Measurements from ENCODE around the gene SNTG2.

DNA sequence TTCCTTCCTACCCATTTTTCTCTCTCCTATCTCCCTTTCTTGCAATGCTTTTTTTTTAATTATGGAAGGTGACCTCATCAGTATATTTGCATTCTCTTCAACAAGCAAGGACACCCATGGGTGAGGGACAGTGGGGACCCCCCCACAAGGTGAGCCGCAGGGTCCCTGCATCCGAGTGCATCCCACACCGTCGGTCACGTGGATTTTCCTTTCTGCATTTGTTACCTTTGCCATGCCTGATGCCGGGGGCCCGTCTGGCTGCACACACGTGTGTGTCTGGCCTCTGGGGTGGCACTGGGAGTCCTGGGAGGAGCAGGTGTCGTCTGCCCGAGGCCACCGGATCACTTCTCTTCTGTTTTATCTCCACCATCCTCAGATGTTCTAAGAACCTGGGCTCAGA, 30.1 kb upstream of the SNTG2 start:
- TF ChIP-seq, protein P1, sequence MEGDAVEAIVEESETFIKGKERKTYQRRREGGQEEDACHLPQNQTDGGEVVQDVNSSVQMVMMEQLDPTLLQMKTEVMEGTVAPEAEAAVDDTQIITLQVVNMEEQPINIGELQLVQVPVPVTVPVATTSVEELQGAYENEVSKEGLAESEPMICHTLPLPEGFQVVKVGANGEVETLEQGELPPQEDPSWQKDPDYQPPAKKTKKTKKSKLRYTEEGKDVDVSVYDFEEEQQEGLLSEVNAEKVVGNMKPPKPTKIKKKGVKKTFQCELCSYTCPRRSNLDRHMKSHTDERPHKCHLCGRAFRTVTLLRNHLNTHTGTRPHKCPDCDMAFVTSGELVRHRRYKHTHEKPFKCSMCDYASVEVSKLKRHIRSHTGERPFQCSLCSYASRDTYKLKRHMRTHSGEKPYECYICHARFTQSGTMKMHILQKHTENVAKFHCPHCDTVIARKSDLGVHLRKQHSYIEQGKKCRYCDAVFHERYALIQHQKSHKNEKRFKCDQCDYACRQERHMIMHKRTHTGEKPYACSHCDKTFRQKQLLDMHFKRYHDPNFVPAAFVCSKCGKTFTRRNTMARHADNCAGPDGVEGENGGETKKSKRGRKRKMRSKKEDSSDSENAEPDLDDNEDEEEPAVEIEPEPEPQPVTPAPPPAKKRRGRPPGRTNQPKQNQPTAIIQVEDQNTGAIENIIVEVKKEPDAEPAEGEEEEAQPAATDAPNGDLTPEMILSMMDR (IDR thresholded peaks at IDR 0.05): no peak
- no peak for TF ChIP-seq POLR2A (IDR thresholded peaks at IDR 0.05)

Data from heart left ventricle (tissue), 13 donors.